ENCODE data around the gene AKAP1.

- TF ChIP-seq CTCF (IDR thresholded peaks at IDR 0.05) (no peak), POLR2A (IDR thresholded peaks at IDR 0.05) (no peak)
Observed at GRCh38 chr17:57080718-57081117, 4.3 kb upstream of the AKAP1 start.
